ENCODE data around the gene PTPN21. TPM values are rescaled to one million over a fixed set of nuclear protein-coding genes. Genes with fewer than 3 reads are reported as not detected.

PTPN21 gene
- total RNA-seq, 2 experiments from 2014 or later: 0.19 to 0.30 TPM

Other genes starting within 250 kb of the PTPN21 start
- not detected for gene KCNK10, start 231.7 kb downstream of the PTPN21 start, total RNA-seq
- 1 to 10 TPM; 2.4 to 2.8 TPM for gene SPATA7, start 169.3 kb downstream of the PTPN21 start, total RNA-seq
- gene ZC3H14, start 8.0 kb upstream of the PTPN21 start, total RNA-seq: 10 to 100 TPM; 51.8 to 52.5 TPM
- gene EML5, start 237.9 kb upstream of the PTPN21 start, total RNA-seq: 1 to 10 TPM; 3.8 to 3.9 TPM

Measured in activated CD8-positive, alpha-beta memory T cell treated with anti-CD3 and anti-CD28 coated beads for 36 hours (primary cell).